Progenitor cell of endocrine pancreas (in vitro differentiated cells): ENCODE results near the gene CDKN3. TPM values are rescaled to one million over a fixed set of nuclear protein-coding genes. Genes with fewer than 3 reads are reported as not detected.
"Not testable (repeated sequence)": the region's sequence is repeated elsewhere in the genome, so short reads cannot be mapped to it uniquely, and the experiment has no call there.

ENCODE experiments used
- DNase-seq: peaks from one replicate; pipeline ENCODE4 v3.0.0; 2021; ENCODE audit warnings: low spot score; ENCODE audit not compliant: unreplicated experiment
- H3K27ac Mint-ChIP-seq: 2 replicates; pipeline ENCODE4 v1.8.0; 2021; ENCODE audit warnings: mild to moderate bottlenecking, moderate library complexity, mixed read lengths
- H3K27me3 Mint-ChIP-seq: 2 replicates; pipeline ENCODE4 v1.8.0; 2021; ENCODE audit warnings: mixed read lengths
- H3K36me3 Mint-ChIP-seq: 2 replicates; pipeline ENCODE4 v1.8.0; 2022; ENCODE audit warnings: mixed read lengths; ENCODE audit not compliant: insufficient read depth
- H3K4me1 Mint-ChIP-seq: 2 replicates; pipeline ENCODE4 v1.8.0; 2021; ENCODE audit warnings: low read depth, mixed read lengths
- H3K4me3 Mint-ChIP-seq: 2 replicates; pipeline ENCODE4 v1.8.0; 2021; ENCODE audit warnings: low read depth, mild to moderate bottlenecking, moderate library complexity, mixed read lengths
- H3K9me3 Mint-ChIP-seq: 2 replicates; pipeline ENCODE4 v1.8.0; 2021; ENCODE audit warnings: low read depth, mixed read lengths
- total RNA-seq: library from RNA; stranded (reverse); gene quantifications from 2 replicates; pipeline ENCODE4 v1.2.1, GENCODE V29; 2021
- TF ChIP-seq, protein P1 (sequence below): fragments of 200-600 bp; sonication (generic); IDR thresholded peaks from one replicate; pipeline ENCODE4 v1.5.0; 2021; ENCODE audit warnings: antibody characterized with exemption, mild to moderate bottlenecking; ENCODE audit not compliant: unreplicated experiment

CDKN3 gene
- total RNA-seq, 1 donor from 2014 or later, result 20.5 TPM

DNA sequence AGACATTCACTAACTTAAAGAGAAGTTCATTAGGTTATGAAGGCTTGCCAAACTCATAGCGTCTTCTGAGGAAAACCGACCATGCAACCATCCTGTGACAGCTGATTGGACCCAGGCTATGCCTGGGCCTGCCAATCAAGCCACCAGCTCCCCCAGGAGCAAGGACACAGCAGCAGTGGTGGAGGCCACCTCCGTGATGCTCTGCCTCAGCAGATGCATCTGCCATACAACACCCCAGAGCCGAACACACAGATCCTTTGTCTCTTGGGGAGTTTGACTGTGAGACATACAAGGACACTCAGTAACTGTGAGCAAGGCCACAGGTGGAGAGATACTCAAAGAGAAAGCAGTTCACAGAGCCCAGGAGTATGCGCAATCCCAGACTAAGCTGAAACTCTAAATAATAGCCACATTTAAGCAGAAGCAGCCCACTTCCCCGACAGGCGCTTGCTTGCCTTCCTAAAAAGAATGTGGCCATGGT lies 54.4 kb downstream of the CDKN3 start:
- peaks cover 44% of the 10 kb centered on the region for H3K27me3 Mint-ChIP-seq
- H3K4me1 Mint-ChIP-seq, result no peaks in the 10 kb centered on the region
- TF ChIP-seq, protein P1, sequence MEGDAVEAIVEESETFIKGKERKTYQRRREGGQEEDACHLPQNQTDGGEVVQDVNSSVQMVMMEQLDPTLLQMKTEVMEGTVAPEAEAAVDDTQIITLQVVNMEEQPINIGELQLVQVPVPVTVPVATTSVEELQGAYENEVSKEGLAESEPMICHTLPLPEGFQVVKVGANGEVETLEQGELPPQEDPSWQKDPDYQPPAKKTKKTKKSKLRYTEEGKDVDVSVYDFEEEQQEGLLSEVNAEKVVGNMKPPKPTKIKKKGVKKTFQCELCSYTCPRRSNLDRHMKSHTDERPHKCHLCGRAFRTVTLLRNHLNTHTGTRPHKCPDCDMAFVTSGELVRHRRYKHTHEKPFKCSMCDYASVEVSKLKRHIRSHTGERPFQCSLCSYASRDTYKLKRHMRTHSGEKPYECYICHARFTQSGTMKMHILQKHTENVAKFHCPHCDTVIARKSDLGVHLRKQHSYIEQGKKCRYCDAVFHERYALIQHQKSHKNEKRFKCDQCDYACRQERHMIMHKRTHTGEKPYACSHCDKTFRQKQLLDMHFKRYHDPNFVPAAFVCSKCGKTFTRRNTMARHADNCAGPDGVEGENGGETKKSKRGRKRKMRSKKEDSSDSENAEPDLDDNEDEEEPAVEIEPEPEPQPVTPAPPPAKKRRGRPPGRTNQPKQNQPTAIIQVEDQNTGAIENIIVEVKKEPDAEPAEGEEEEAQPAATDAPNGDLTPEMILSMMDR, result no peak
- DNase-seq, result no peak
- H3K4me3 Mint-ChIP-seq, result no peak overlapping the region
- H3K9me3 Mint-ChIP-seq, result no peaks in the 10 kb centered on the region
- H3K27ac Mint-ChIP-seq, result no peak overlapping the region
- H3K36me3 Mint-ChIP-seq, result no peaks in the 10 kb centered on the region

DNA sequence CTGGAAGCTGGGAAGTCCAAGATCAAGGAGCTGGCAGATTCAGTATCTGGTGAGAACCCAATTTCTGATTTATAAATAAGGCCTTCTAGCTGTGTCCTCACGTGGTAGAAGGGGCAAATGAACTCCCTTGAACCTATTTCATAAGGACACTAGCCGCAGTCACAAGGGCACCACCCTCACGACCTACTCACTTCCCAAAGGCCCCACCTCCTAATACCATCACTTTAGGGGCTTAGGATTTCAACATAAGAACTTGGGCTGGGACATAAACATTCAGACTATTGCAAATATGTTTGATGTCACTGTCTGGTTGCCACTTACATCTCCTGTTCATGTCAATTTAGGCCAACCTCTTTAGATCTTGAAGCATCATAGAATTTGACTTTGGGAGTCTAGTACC lies 55.2 kb downstream of the CDKN3 start:
- Mint-ChIP-seq H3K4me3 (no peak overlapping the region), H3K27ac (no peak overlapping the region), H3K36me3 (no peaks in the 10 kb centered on the region), H3K9me3 (no peaks in the 10 kb centered on the region), H3K27me3 (peaks cover 39% of the 10 kb centered on the region), H3K4me1 (no peaks in the 10 kb centered on the region)
- no peak for DNase-seq
- TF ChIP-seq, protein P1, result no peak

DNA sequence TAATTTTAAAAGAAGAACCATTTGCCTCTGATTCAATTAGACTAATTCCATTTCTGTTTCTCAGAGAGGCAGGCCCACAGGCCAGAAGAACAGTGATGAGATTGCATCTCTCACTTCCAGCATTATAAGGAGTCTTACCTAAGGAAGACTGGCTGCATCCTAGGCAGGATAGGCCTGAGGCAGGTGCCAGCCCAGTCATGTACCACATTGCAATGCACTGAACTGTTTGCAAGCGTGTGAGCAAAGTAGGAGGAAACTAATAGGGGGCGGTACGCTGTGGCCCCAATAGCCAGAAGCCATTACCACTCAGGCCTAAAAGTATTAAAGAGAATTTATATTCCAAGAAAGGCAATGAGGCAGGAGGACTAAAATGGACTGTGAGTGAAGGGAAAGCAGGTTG lies 56.4 kb downstream of the CDKN3 start:
- H3K4me1 Mint-ChIP-seq, result no peaks in the 10 kb centered on the region
- no peaks in the 10 kb centered on the region for H3K9me3 Mint-ChIP-seq
- H3K36me3 Mint-ChIP-seq, result no peaks in the 10 kb centered on the region
- TF ChIP-seq, protein P1, result no peak
- H3K27me3 Mint-ChIP-seq, result peaks cover 36% of the 10 kb centered on the region
- H3K27ac Mint-ChIP-seq, result no peak overlapping the region
- no peak for DNase-seq
- H3K4me3 Mint-ChIP-seq, result no peak overlapping the region

DNA sequence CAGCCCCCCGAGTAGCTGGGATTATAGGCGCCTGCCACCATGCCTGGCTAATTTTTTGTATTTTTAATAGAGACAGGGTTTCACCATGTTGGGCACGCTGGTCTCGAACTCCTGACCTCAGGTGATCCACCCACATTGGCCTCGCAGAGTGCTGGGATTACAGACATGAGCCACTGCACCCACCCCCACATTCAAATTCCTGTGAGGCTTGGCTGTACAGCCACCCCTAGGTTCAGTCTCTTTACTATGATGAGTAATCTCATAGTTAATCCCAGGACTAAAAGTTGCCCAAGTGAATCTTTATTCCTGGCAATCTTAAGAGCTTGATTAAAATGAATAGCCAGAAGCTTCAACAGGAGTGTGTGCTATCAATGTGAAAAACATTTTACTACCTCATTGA lies 57.2 kb downstream of the CDKN3 start:
- not testable (repeated sequence) for H3K4me3 Mint-ChIP-seq, H3K27ac Mint-ChIP-seq, H3K9me3 Mint-ChIP-seq, DNase-seq, H3K36me3 Mint-ChIP-seq, H3K4me1 Mint-ChIP-seq
- H3K27me3 Mint-ChIP-seq, result peaks cover 37% of the 10 kb centered on the region

DNA sequence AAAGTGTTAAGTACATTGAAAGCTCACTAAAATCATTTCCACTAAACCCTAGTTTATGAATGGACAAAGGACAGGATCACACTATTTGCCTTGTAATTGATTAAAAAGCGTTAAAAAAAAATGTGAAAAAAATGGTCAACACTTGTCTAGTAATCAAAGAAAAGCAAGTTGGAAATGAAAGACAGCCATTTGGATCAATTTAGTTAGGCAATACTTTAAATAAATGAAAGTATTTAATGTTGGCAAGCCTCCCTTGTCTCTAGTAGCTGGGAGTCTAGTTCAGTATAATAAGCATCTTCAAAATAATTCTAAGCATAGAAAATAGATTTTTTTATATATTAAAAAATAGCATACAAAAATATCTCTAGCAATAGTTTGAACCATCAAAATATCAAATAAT lies 58.6 kb downstream of the CDKN3 start:
- TF ChIP-seq, protein P1, result no peak
- peaks cover 2% of the 10 kb centered on the region for H3K4me1 Mint-ChIP-seq
- no peak overlapping the region for H3K27ac Mint-ChIP-seq
- peaks cover 29% of the 10 kb centered on the region for H3K27me3 Mint-ChIP-seq
- no peak overlapping the region for H3K4me3 Mint-ChIP-seq
- no peak for DNase-seq
- peaks cover 12% of the 10 kb centered on the region for H3K9me3 Mint-ChIP-seq
- peaks cover 4% of the 10 kb centered on the region for H3K36me3 Mint-ChIP-seq

DNA sequence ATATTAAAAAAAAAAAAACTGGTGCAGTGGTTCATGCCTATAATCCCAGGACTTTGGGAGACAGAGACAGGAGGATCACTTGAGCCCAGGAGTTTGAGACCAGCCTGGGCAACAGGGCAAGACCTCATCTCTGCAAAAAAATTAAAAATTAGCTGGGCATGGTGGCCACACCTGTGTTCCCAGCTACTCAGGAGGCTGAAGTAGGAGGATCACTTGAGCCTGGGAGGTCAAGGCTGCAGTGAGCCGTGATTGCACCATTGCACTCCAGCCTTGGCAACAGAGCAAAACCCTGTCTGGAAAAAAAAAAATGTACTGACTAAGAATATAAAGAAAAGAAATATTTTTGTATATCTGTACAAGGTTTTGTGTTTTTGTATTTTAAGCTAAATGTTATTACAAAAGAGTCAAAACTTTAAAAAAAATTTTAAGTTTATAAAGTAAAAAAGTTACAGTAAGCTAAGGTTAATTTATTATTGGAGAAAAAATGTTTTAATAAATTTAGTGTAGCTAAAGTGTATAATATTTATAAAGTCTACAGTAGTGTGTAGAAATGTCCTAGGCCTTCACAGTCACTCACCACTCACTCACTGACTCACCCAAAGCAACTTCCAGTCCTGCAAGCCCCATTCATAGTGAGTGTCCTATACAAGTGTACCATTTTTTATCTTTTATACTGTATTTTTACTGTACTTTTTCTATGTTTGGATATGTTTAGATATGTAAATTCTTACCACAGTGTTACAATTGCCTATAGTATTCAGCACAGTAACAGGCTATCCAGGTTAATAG lies 60.2 kb downstream of the CDKN3 start:
- not testable (repeated sequence) for H3K36me3 Mint-ChIP-seq, H3K27ac Mint-ChIP-seq, DNase-seq, H3K4me3 Mint-ChIP-seq, H3K4me1 Mint-ChIP-seq
- peaks cover 24% of the 10 kb centered on the region for H3K27me3 Mint-ChIP-seq
- H3K9me3 Mint-ChIP-seq, result peaks cover 12% of the 10 kb centered on the region
